AG09309 (cell line): ENCODE results near the gene PRPH.
A peak's percentile ranks its signal among the peaks of the same experiment; 100 is the strongest.

Experiments used
- DNase-seq: peaks from one replicate; pipeline ENCODE4 v3.0.0-alpha.2; 2010; ENCODE audit warnings: low read depth
- H3K4me3 ChIP-seq: 2 replicates; pipeline ENCODE4 v1.5.1; 2011; ENCODE audit warnings: mild to moderate bottlenecking, low read depth, low read length, moderate library complexity; ENCODE audit not compliant: control insufficient read depth
- TF ChIP-seq, protein P1 (sequence below): IDR thresholded peaks from 2 replicates; pipeline ENCODE4 v1.5.1; 2011; ENCODE audit warnings: mild to moderate bottlenecking, low read depth, low read length, inconsistent platforms; ENCODE audit not compliant: insufficient read depth, control insufficient read depth; ENCODE audit errors: missing control alignments

PRPH gene

DNA sequence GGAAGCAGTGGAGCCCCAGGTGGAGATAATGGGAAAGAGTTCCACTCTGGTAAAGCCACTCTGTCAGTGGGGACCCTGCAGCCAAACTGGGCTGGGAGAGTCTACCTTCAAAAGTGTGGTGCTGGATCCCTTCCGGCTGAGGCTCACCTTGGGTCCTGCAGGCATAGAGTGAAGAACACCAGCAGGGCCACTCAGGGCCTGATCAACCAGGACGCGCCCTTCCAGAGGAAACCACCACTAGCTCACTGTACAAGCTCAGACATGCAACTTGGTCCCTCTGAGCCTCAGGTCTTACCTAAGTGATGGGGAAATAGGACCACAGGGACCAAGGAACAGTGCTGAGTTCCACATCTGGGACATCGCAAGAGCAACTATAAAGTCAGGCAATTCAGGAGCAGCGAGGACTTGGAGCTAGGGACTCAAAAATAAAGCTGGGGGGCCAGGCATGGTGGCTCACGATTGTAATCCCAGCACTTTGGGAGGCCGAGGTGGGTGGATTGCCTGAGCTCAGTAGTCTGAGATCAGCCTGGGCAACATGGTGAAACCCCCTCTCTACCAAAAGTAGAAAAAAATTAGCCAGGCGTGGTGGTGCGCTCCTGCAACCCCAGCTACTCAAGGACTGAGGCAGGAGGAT, 5.9 kb upstream of the PRPH start:
- DNase-seq: no peak
- TF ChIP-seq, protein P1, sequence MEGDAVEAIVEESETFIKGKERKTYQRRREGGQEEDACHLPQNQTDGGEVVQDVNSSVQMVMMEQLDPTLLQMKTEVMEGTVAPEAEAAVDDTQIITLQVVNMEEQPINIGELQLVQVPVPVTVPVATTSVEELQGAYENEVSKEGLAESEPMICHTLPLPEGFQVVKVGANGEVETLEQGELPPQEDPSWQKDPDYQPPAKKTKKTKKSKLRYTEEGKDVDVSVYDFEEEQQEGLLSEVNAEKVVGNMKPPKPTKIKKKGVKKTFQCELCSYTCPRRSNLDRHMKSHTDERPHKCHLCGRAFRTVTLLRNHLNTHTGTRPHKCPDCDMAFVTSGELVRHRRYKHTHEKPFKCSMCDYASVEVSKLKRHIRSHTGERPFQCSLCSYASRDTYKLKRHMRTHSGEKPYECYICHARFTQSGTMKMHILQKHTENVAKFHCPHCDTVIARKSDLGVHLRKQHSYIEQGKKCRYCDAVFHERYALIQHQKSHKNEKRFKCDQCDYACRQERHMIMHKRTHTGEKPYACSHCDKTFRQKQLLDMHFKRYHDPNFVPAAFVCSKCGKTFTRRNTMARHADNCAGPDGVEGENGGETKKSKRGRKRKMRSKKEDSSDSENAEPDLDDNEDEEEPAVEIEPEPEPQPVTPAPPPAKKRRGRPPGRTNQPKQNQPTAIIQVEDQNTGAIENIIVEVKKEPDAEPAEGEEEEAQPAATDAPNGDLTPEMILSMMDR: no peak
- no peak overlapping the region for H3K4me3 ChIP-seq

DNA sequence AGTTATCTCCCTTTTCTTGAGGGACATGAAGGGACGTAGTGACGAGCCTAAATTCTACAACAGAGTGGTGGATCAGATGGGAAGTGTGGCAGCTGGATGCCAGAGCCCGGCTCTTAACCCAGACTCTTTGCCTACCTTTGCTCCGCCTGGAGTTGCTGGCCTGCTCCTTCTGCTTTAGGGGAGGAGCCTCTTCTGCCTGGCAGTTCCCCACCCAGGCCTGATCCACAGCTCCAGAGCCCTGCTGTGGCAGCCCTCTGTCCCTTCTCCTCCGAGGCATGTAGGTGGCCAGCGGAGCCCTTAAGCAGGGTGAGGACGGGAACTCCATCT, 2.3 kb upstream of the PRPH start:
- TF ChIP-seq, protein P1: no peak
- H3K4me3 ChIP-seq: no peak overlapping the region
- DNase-seq: no peak

DNA sequence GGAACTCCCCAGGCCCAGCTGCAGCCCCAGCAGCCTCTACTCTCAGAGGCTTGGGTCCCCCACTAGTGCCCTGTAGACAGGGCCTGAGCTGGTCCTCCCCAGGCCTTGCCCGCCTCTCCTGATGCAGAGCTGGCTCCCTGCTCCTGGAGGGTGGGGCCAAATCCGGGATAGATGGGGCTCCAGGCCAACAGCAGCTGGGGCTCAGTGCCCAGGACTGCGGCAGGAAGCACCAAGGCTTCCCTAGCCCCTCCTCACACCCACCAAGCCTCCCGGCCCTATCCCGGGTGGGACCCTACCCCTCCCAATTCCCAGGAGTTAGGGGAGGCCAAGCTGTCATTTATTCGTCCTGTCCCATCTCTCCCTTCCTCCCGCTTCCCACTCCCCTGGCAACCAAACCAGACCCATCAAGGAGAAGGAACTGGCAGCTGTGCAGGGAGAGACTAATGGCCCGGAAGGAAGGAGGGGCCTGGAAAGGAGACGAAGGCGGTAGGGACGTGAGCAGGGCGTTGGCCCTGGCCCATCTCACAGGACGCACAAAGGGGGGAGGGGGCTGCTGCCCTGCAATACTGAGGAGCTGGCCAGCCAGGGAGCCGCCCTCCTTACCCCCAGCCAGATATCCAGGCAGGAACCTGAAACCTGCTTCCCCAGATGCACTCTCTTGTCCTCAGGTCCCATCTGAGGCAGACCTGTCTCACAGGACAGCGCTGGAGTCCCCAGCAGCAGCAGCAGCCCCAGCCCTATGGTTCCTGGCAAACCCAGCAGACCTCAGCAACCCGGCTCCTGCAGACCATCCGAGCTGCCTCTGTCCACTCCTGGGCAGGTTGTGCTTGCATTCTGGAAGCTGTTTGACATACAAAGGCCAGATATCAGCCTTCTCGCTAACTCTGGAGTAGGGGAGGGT, 1.6 kb upstream of the PRPH start:
- TF ChIP-seq, protein P1: no peak
- no peak for DNase-seq
- no peak overlapping the region for H3K4me3 ChIP-seq

DNA sequence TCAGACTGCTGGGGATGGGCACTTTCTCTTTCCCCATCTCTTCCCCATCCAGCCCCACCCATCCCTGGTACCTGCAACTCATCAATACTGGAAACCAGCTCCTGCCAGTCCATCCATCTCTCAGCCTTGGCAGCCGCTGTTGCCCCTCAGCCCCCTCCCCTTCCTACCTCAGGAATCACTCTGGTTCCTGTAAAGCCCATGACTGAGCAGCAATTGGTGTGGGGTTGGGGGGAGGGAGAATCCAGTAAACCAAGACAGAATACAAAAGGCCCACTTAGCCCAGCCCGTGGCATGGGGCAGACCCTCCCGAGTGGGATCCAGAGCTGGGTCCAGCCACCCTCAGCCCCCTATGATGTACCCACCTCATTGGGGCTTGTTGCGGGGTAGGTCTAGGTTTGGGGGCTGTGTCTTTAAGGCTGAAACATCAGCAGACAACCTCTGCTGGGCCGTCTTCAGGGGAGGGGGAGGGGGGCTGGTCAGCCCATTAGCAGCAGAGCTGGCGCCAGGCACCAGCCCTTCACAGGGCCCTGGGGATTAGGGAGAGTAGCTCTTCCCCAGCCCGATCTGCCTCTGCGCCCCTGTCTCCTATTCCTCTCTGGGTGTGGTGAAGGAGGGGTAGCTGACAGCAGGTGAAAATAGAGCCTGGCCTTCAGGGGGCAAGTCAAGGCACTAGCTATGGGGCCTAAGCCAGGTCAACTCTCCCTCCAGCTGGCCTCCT, 702 bp upstream of the PRPH start:
- TF ChIP-seq, protein P1: no peak
- H3K4me3 ChIP-seq: no peak overlapping the region
- no peak for DNase-seq

DNA sequence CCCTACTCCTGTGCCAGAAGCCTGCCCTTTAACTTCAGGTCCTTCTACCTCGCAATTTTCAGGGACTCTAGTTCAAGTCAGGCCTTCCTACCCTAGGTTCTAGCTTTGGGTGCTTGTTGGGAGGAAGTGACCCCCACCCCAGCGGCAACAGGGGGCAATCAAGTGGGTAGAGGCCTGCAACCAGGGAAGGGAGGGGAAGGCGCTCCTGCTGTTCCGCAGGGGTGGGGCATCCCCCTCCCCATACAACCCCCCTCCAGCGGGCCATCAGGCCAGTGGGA, 204 bp upstream of the PRPH start:
- TF ChIP-seq, protein P1: no peak
- no peak for DNase-seq
- H3K4me3 ChIP-seq: no peak overlapping the region

DNA sequence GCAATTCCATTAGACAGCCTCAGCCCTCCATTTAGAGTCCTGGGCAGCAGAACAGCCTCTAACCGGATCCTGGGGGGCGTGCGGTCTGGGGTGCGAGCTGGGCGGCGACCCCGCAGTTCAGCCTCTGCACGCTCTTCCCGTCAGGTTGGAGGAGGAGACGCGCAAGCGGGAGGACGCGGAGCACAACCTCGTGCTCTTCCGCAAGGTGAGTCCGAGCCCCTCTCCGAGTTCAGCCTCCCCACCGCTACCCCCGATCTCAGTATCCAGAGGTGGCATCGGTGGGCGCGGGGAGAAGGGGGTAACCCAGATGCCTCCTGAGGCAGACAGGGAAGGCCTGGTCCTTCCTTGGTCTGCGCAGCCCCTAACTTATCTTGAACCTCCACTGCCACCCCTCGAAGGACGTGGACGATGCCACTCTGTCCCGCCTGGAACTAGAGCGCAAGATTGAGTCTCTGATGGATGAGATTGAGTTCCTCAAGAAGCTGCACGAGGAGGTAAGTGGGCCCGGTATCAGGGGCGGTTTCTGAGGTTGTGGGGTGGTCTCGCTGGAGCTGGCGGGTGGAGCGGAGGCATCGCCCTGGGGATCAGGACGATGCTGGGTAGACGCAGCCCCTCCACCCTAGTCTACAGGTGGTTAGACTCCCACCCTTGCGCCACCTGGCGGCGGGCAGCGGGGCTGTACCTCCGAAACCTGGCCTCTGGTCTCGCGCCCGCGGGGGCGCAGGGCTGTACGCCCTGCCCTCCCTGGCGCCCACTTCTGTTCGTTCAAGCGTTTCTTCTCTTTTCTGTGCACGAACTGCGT, 1.3 kb downstream of the PRPH start:
- DNase-seq: no peak
- no peak overlapping the region for H3K4me3 ChIP-seq
- TF ChIP-seq, protein P1: peak; percentile 73
